Dendritic cell treated with granulocyte-macrophage colony-stimulating factor and Interleukin-4, amounts not matched to agents 40 ng/mL and 50 ng/mL, for 4 days (primary cell): ENCODE measurements around the gene SOBP.

Experiments used
- H3K27ac Mint-ChIP-seq: one replicate; pipeline ENCODE4 v1.8.0; 2022; ENCODE audit warnings: mild to moderate bottlenecking, mixed read lengths
- H3K27me3 Mint-ChIP-seq: one replicate; pipeline ENCODE4 v1.8.0; 2022; ENCODE audit warnings: mild to moderate bottlenecking, mixed read lengths
- H3K36me3 Mint-ChIP-seq: one replicate; pipeline ENCODE4 v1.8.0; 2022; ENCODE audit warnings: low read depth, mixed read lengths
- H3K4me1 Mint-ChIP-seq: one replicate; pipeline ENCODE4 v1.8.0; 2022; ENCODE audit warnings: low read depth, mixed read lengths
- H3K4me3 Mint-ChIP-seq: one replicate; pipeline ENCODE4 v1.8.0; 2022; ENCODE audit warnings: mild to moderate bottlenecking, moderate library complexity, mixed read lengths
- H3K9me3 Mint-ChIP-seq: one replicate; pipeline ENCODE4 v1.8.0; 2022; ENCODE audit warnings: mixed read lengths
- intact Hi-C: fragments of 100-400 bp; cut with micrococcal nuclease; formaldehyde crosslinking; loops from one replicate; pipeline ENCODE4 v1.15.0; 2022

SOBP gene

GRCh38 chr6:107707346-107708275, 217.7 kb downstream of the SOBP start:
- Mint-ChIP-seq H3K9me3 (no peaks in the 10 kb centered on the region), H3K36me3 (no peaks in the 10 kb centered on the region), H3K4me3 (no peak overlapping the region), H3K4me1 (peaks cover 8% of the 10 kb centered on the region), H3K27me3 (peaks cover 5% of the 10 kb centered on the region), H3K27ac (no peak overlapping the region)
- intact Hi-C loops, result no loop called here

- Mint-ChIP-seq H3K9me3 (no peaks in the 10 kb centered on the region), H3K27ac (no peak overlapping the region), H3K27me3 (peaks cover 5% of the 10 kb centered on the region), H3K4me1 (peaks cover 8% of the 10 kb centered on the region), H3K36me3 (no peaks in the 10 kb centered on the region), H3K4me3 (no peak overlapping the region)
- intact Hi-C loops, result no loop called here
Measured at GRCh38 chr6:107708435-107708834, 218.5 kb downstream of the SOBP start.

- Mint-ChIP-seq H3K4me3 (no peak overlapping the region), H3K36me3 (no peaks in the 10 kb centered on the region), H3K27ac (no peak overlapping the region), H3K27me3 (peaks cover 7% of the 10 kb centered on the region), H3K9me3 (no peaks in the 10 kb centered on the region), H3K4me1 (peaks cover 8% of the 10 kb centered on the region)
- intact Hi-C loops, result no loop called here
Measured at GRCh38 chr6:107709341-107709740, 219.4 kb downstream of the SOBP start.
